Left ventricle myocardium inferior (tissue), 1 donor: ENCODE results near the gene NR2C2AP. TPM values are rescaled to one million over a fixed set of nuclear protein-coding genes. Genes with fewer than 3 reads are reported as not detected.
A peak's percentile ranks its signal among the peaks of the same experiment; 100 is the strongest.

Source experiments
- DNase-seq: peaks from one replicate; pipeline ENCODE4 v3.0.0-alpha.2; 2020
- H3K27ac ChIP-seq: fragments of 200-600 bp; replicated peaks from 2 replicates; pipeline ENCODE4 v1.8.0; 2021
- H3K27me3 ChIP-seq: fragments of 200-600 bp; 2 replicates; pipeline ENCODE4 v1.8.0; 2021; ENCODE audit warnings: low read depth
- H3K36me3 ChIP-seq: fragments of 200-600 bp; 2 replicates; pipeline ENCODE4 v1.8.0; 2021
- H3K4me1 ChIP-seq: fragments of 200-600 bp; 2 replicates; pipeline ENCODE4 v1.8.0; 2021
- H3K4me3 ChIP-seq: fragments of 200-600 bp; 2 replicates; pipeline ENCODE4 v1.8.0; 2021; ENCODE audit warnings: mild to moderate bottlenecking, moderate library complexity
- H3K9me3 ChIP-seq: fragments of 200-600 bp; replicated peaks from 2 replicates; pipeline ENCODE4 v1.8.0; 2021
- intact Hi-C: fragments of 100-400 bp; cut with micrococcal nuclease; formaldehyde crosslinking; loops from one replicate; pipeline ENCODE4 v1.11.0; 2022
- total RNA-seq: library from RNA; stranded (reverse); fragmentation: NEBNext Ultra II Directional; extraction: Animal tissue kit (Norgen Biotek cat#: 25700); gene quantifications from one replicate; pipeline ENCODE4 v1.2.1, GENCODE V29; 2021
- TF ChIP-seq, protein P1 (sequence below): fragments of 200-600 bp; IDR thresholded peaks from 2 replicates; pipeline ENCODE4 v1.8.0; 2021; ENCODE audit warnings: antibody characterized with exemption, mild to moderate bottlenecking, borderline replicate concordance
- donor health status: DM: no; HTN: yes; CAD: no; lungs with severe emphysema.

The NR2C2AP gene
- total RNA-seq, 1 donor from 2014 or later = 6.3 TPM

GRCh38 chr19:19159534-19159933 is 43.7 kb downstream of the NR2C2AP start:
- intact Hi-C loops = no loop called here
- TF ChIP-seq, protein P1, sequence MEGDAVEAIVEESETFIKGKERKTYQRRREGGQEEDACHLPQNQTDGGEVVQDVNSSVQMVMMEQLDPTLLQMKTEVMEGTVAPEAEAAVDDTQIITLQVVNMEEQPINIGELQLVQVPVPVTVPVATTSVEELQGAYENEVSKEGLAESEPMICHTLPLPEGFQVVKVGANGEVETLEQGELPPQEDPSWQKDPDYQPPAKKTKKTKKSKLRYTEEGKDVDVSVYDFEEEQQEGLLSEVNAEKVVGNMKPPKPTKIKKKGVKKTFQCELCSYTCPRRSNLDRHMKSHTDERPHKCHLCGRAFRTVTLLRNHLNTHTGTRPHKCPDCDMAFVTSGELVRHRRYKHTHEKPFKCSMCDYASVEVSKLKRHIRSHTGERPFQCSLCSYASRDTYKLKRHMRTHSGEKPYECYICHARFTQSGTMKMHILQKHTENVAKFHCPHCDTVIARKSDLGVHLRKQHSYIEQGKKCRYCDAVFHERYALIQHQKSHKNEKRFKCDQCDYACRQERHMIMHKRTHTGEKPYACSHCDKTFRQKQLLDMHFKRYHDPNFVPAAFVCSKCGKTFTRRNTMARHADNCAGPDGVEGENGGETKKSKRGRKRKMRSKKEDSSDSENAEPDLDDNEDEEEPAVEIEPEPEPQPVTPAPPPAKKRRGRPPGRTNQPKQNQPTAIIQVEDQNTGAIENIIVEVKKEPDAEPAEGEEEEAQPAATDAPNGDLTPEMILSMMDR = no peak
- peaks cover 7% of the 10 kb centered on the region for H3K9me3 ChIP-seq
- no peak for DNase-seq
- H3K4me1 ChIP-seq = no peaks in the 10 kb centered on the region
- H3K27me3 ChIP-seq = peaks cover 10% of the 10 kb centered on the region
- H3K36me3 ChIP-seq = peaks cover 9% of the 10 kb centered on the region
- H3K27ac ChIP-seq = no peak overlapping the region
- no peak overlapping the region for H3K4me3 ChIP-seq

DNA sequence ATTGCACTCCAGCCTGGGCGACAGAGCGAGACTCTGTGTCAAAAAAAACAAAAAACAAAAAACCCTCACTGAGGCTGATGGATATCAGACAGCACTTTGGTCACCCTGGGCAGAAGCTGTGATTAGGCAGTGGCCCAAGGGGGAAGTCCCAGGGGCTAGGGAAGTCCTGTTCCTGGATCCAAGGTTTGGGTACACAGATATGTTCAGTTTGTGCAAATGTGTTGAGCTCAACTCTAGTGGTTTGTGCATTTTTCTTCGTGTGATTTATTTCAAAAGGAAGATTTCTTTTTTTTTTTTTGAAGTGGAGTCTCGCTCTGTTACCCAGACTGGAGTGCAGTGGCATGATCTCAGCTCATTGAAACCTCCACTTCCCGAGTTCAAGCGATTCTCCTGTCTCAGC is 45.4 kb downstream of the NR2C2AP start:
- no peak overlapping the region for H3K4me3 ChIP-seq
- peaks cover 9% of the 10 kb centered on the region for H3K36me3 ChIP-seq
- no peak overlapping the region for H3K27ac ChIP-seq
- H3K9me3 ChIP-seq = peaks cover 7% of the 10 kb centered on the region
- no peaks in the 10 kb centered on the region for H3K4me1 ChIP-seq
- intact Hi-C loops = no loop called here
- no peak for DNase-seq
- TF ChIP-seq, protein P1 = no peak
- H3K27me3 ChIP-seq = peaks cover 10% of the 10 kb centered on the region

- DNase-seq = no peak
- TF ChIP-seq, protein P1 = no peak
- intact Hi-C loops = no loop called here
- Histone ChIP-seq H3K27ac (no peak overlapping the region), H3K9me3 (peaks cover 7% of the 10 kb centered on the region), H3K27me3 (peaks cover 10% of the 10 kb centered on the region), H3K4me1 (no peaks in the 10 kb centered on the region), H3K4me3 (no peak overlapping the region), H3K36me3 (peaks cover 9% of the 10 kb centered on the region)
These were observed 47.6 kb downstream of the NR2C2AP start for GRCh38 chr19:19155495-19156219.

GRCh38 chr19:19154768-19155494 is 48.3 kb downstream of the NR2C2AP start:
- Histone ChIP-seq H3K36me3 (peaks cover 9% of the 10 kb centered on the region), H3K27me3 (peaks cover 7% of the 10 kb centered on the region), H3K4me3 (no peak overlapping the region), H3K27ac (no peak overlapping the region), H3K9me3 (peaks cover 7% of the 10 kb centered on the region), H3K4me1 (no peaks in the 10 kb centered on the region)
- intact Hi-C loops = no loop called here
- TF ChIP-seq, protein P1 = no peak
- no peak for DNase-seq

- TF ChIP-seq, protein P1 = no peak
- peak overlapping the region; percentile 30 for H3K27ac ChIP-seq
- intact Hi-C loops = no loop called here
These were observed 50.4 kb downstream of the NR2C2AP start for GRCh38 chr19:19152668-19153384.

More at GRCh38 chr19:19152668-19153384, 50.4 kb downstream of the NR2C2AP start:
- DNase-seq = no peak
- H3K36me3 ChIP-seq = peaks cover 24% of the 10 kb centered on the region
- H3K4me3 ChIP-seq = no peak overlapping the region
- no peaks in the 10 kb centered on the region for H3K27me3 ChIP-seq
- peaks cover 7% of the 10 kb centered on the region for H3K9me3 ChIP-seq
- no peaks in the 10 kb centered on the region for H3K4me1 ChIP-seq
